ENCODE data around the gene EYS. TPM values are rescaled to one million over a fixed set of nuclear protein-coding genes. Genes with fewer than 3 reads are reported as not detected.
A peak's percentile ranks its signal among the peaks of the same experiment; 100 is the strongest.

EYS gene
- total and polyA plus RNA-seq, 9 of the 15 experiments (the other 6 are each of a cell fraction or from before 2014, with no cell fraction given): 0.03 to 0.36 (median 0.10) TPM; not detected in 2

DNA sequence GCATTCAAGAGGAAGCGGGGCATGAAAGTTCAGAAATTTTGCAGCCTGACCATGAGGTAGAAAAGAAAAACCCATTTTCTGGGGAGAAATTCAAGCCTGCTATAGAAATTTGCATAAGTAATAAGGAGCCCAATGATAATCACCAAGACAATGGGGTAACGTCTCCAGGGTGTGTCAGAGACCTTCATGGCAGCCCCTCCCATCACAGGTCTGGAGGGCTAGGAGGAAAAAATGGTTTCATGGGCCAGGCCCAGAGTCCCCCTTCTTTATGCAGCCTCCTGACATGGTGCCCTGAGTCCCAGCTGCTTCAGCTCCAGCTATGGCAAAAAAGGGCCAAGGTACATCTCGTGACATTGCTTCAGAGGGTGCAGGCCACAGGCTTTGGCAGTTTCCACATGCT is 618.5 kb downstream of the EYS start:
- H4K20me1 ChIP-seq (replicated peaks; ENCODE audit: control insufficient read depth, insufficient read depth, low read length): no peaks in the 10 kb centered on the region
- H3K9ac ChIP-seq (ENCODE audit: insufficient read depth in 1 of 2, low read depth in 2 of 2, low read length in 2 of 2): no peak overlapping the region
- H3K27ac ChIP-seq (ENCODE audit: extremely low read depth, low read depth, low read length): no peak overlapping the region
- no peak overlapping the region for H2AFZ ChIP-seq (ENCODE audit: low read depth, low read length)
- no peaks in the 10 kb centered on the region for H3K27me3 ChIP-seq (ENCODE audit: control insufficient read depth in 2 of 2, insufficient read depth in 2 of 2, low read length in 2 of 2)
- H3K4me1 ChIP-seq (replicated peaks in 1 of 2; ENCODE audit: control insufficient read depth in 2 of 2, insufficient read depth in 2 of 2, low read length in 2 of 2): no peaks in the 10 kb centered on the region
- in situ Hi-C loops (cut with MboI) (no loop called here), intact Hi-C loops (cut with micrococcal nuclease) (no loop called here)
- H3K4me2 ChIP-seq (ENCODE audit: insufficient read depth, low read length): no peak overlapping the region
- ChIA-PET CTCF (ENCODE audit: low intra/inter-chr PET ratio) (no interaction called here), POLR2A (no interaction called here)
- no peaks in the 10 kb centered on the region for H3K79me2 ChIP-seq (ENCODE audit: control insufficient read depth, insufficient read depth, low read length)
- no peak for FAIRE-seq
- BruUV-seq (replicated peaks): no TSS peak
- TF ChIP-seq ZFP36 (IDR thresholded peaks at IDR 0.05; ENCODE audit: low read depth, low read length, partially characterized antibody) (peak; percentile 7), KDM1A (IDR thresholded peaks at IDR 0.05) (no peak)
- no peak for ATAC-seq
- 0% methylated on average over 2 of the region's 3 CpGs for WGBS (ENCODE audit: insufficient coverage, low coverage, missing lambda C conversion rate)
- no peak for DNase-seq (ENCODE audit: extremely low read depth in 1 of 4, low spot score in 3 of 4)
- H3K9me3 ChIP-seq (replicated peaks; ENCODE audit: control insufficient read depth, insufficient read depth, low read depth, low read length): no peaks in the 10 kb centered on the region
- no peaks in the 10 kb centered on the region for H3K9me1 ChIP-seq (ENCODE audit: control insufficient read depth, insufficient read depth, low read length)
- no peak overlapping the region for H3K4me3 ChIP-seq
- H3K36me3 ChIP-seq (ENCODE audit: control insufficient read depth, insufficient read depth, low read length): no peaks in the 10 kb centered on the region

DNA sequence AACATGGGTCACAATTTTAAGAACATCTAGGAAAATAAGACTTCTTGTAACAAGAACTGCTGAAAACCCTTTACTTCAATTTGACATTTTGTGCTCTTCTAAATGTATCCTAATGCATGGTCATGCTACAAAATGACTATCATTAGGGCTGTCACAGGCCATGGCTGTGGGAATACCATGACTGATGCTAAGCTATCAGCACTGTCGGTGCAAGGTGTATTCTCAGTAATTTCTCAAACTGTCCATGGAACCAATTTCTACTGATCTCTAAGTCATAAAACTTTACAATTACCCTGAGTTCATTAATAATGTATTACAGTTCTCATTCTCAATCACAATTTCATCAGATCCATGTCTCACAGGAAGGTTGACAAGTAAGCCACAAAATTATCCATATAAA is 625.3 kb downstream of the EYS start:
- TF ChIP-seq HSF4 (CRISPR knock-in tag; IDR thresholded peaks at IDR 0.05; ENCODE audit: borderline replicate concordance) (no peak), POLR2H (tag; IDR thresholded peaks at IDR 0.05; ENCODE audit: low read depth) (no peak), KAT7 (CRISPR knock-in tag; IDR thresholded peaks at IDR 0.05; ENCODE audit: borderline replicate concordance) (no peak), XRCC5 (IDR thresholded peaks at IDR 0.05; ENCODE audit: low read depth, low read length) (no peak), ETV5 (CRISPR knock-in tag; IDR thresholded peaks at IDR 0.05; ENCODE audit: low read depth) (no peak), HNRNPLL (IDR thresholded peaks at IDR 0.05; ENCODE audit: low read depth, low read length, poor library complexity, severe bottlenecking) (no peak), ZNF224 (CRISPR knock-in tag; IDR thresholded peaks at IDR 0.05) (no peak), SOX6 (IDR thresholded peaks at IDR 0.05) (no peak)
- in situ Hi-C loops (cut with MboI) (no loop called here), intact Hi-C loops (cut with micrococcal nuclease) (no loop called here)
- Histone ChIP-seq H3K4me3 (no peak overlapping the region), H3K27ac (ENCODE audit: extremely low read depth, low read depth, low read length) (no peak overlapping the region), H3K36me3 (ENCODE audit: control insufficient read depth, insufficient read depth, low read length) (no peaks in the 10 kb centered on the region), H3K9me3 (replicated peaks; ENCODE audit: control insufficient read depth, insufficient read depth, low read depth, low read length) (no peaks in the 10 kb centered on the region), H2AFZ (ENCODE audit: low read depth, low read length) (no peak overlapping the region), H3K4me1 (replicated peaks in 1 of 2; ENCODE audit: control insufficient read depth in 2 of 2, insufficient read depth in 2 of 2, low read length in 2 of 2) (no peaks in the 10 kb centered on the region), H3K27me3 (ENCODE audit: control insufficient read depth in 2 of 2, insufficient read depth in 2 of 2, low read length in 2 of 2) (no peaks in the 10 kb centered on the region), H4K20me1 (replicated peaks; ENCODE audit: control insufficient read depth, insufficient read depth, low read length) (no peaks in the 10 kb centered on the region), H3K9me1 (ENCODE audit: control insufficient read depth, insufficient read depth, low read length) (no peaks in the 10 kb centered on the region), H3K79me2 (ENCODE audit: control insufficient read depth, insufficient read depth, low read length) (no peaks in the 10 kb centered on the region), H3K4me2 (ENCODE audit: insufficient read depth, low read length) (no peak overlapping the region), H3K9ac (ENCODE audit: insufficient read depth in 1 of 2, low read depth in 2 of 2, low read length in 2 of 2) (no peak overlapping the region)
- ChIA-PET CTCF (ENCODE audit: low intra/inter-chr PET ratio) (no interaction called here), POLR2A (no interaction called here)
- no peak for ATAC-seq
- WGBS (ENCODE audit: insufficient coverage, low coverage, missing lambda C conversion rate): 0% methylated on average over 1 of the region's 1 CpG
- BruUV-seq (replicated peaks): no TSS peak
- no peak for FAIRE-seq
- DNase-seq (ENCODE audit: extremely low read depth in 1 of 4, low spot score in 3 of 4): no peak
